DMS153 treated with DMSO at 0.1 percent for 48 hours (cell line): Measurements from ENCODE around the gene PPP6R3.
"Not testable (repeated sequence)": the region's sequence is repeated elsewhere in the genome, so short reads cannot be mapped to it uniquely, and the experiment has no call there.

ENCODE experiments used
- DNase-seq: peaks from one replicate; lab custom pipeline; 2025; ENCODE audit not compliant: unreplicated experiment; lab: John Stamatoyannopoulos, UW

PPP6R3 gene

GRCh38 chr11:68523033-68523432, 62.5 kb downstream of the PPP6R3 start:
- DNase-seq: no peak

- DNase-seq: no peak
Observed at GRCh38 chr11:68523743-68524142, 63.2 kb downstream of the PPP6R3 start.

GRCh38 chr11:68524213-68524612, 63.7 kb downstream of the PPP6R3 start:
- DNase-seq: no peak

- DNase-seq: no peak
Observed at GRCh38 chr11:68524681-68525080, 64.1 kb downstream of the PPP6R3 start.

GRCh38 chr11:68525336-68525735, 64.8 kb downstream of the PPP6R3 start:
- no peak for DNase-seq

GRCh38 chr11:68525930-68526329, 65.4 kb downstream of the PPP6R3 start:
- DNase-seq: no peak

GRCh38 chr11:68527585-68527984, 67.0 kb downstream of the PPP6R3 start:
- DNase-seq: no peak

GRCh38 chr11:68528630-68529029, 68.1 kb downstream of the PPP6R3 start:
- no peak for DNase-seq

GRCh38 chr11:68531129-68531693, 70.7 kb downstream of the PPP6R3 start:
- no peak for DNase-seq

GRCh38 chr11:68532727-68533369, 72.3 kb downstream of the PPP6R3 start:
- no peak for DNase-seq

- no peak for DNase-seq
Observed at GRCh38 chr11:68533945-68534344, 73.4 kb downstream of the PPP6R3 start.

GRCh38 chr11:68535098-68535497, 74.5 kb downstream of the PPP6R3 start:
- DNase-seq: no peak

GRCh38 chr11:68536706-68537105, 76.2 kb downstream of the PPP6R3 start:
- no peak for DNase-seq

GRCh38 chr11:68538025-68538424, 77.5 kb downstream of the PPP6R3 start:
- no peak for DNase-seq

GRCh38 chr11:68539395-68539794, 78.8 kb downstream of the PPP6R3 start:
- no peak for DNase-seq

- not testable (repeated sequence) for DNase-seq
Observed at GRCh38 chr11:68540504-68540903, 80.0 kb downstream of the PPP6R3 start.

- no peak for DNase-seq
Observed at GRCh38 chr11:68541116-68541515, 80.6 kb downstream of the PPP6R3 start.

- no peak for DNase-seq
Observed at GRCh38 chr11:68541991-68542390, 81.4 kb downstream of the PPP6R3 start.

- DNase-seq: no peak
Observed at GRCh38 chr11:68542617-68543016, 82.1 kb downstream of the PPP6R3 start.

- DNase-seq: no peak
Observed at GRCh38 chr11:68543594-68543993, 83.0 kb downstream of the PPP6R3 start.

- no peak for DNase-seq
Observed at GRCh38 chr11:68545347-68545746, 84.8 kb downstream of the PPP6R3 start.

- no peak for DNase-seq
Observed at GRCh38 chr11:68545796-68546195, 85.2 kb downstream of the PPP6R3 start.

GRCh38 chr11:68546555-68546954, 86.0 kb downstream of the PPP6R3 start:
- DNase-seq: no peak
